ENCODE measurements around the gene TRANK1.

DNA sequence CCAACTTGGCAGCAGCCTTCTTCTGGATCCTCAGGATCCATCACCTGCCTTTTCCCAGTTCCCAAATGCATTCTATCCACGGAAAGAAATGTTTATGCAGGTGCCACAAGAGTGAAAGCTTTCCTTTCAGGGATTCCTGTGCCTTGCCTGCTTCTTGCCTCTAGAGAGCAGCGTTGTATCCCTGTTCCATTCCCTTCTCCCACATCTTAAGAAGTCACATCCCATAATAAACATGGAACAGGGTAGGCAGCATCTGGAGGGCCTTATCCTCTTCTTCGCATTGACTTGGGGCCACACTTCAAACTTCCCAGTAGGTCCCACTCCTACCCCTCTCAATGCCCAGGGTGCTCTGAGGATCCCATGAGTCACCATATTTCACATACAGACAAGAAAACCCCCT is 107.8 kb downstream of the TRANK1 start:
- TF ChIP-seq, protein P1, sequence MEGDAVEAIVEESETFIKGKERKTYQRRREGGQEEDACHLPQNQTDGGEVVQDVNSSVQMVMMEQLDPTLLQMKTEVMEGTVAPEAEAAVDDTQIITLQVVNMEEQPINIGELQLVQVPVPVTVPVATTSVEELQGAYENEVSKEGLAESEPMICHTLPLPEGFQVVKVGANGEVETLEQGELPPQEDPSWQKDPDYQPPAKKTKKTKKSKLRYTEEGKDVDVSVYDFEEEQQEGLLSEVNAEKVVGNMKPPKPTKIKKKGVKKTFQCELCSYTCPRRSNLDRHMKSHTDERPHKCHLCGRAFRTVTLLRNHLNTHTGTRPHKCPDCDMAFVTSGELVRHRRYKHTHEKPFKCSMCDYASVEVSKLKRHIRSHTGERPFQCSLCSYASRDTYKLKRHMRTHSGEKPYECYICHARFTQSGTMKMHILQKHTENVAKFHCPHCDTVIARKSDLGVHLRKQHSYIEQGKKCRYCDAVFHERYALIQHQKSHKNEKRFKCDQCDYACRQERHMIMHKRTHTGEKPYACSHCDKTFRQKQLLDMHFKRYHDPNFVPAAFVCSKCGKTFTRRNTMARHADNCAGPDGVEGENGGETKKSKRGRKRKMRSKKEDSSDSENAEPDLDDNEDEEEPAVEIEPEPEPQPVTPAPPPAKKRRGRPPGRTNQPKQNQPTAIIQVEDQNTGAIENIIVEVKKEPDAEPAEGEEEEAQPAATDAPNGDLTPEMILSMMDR (conservative IDR thresholded peaks at IDR 0.05; ENCODE audit: low read depth, low read length), result no peak
- no peak for TF ChIP-seq EZH2 (IDR thresholded peaks at IDR 0.05; ENCODE audit: low read length, unreplicated experiment)
- TF ChIP-seq EZH2phosphoT487 (IDR thresholded peaks at IDR 0.05; ENCODE audit: borderline replicate concordance, low read length), result no peak
